Small intestine (tissue), 7 donors: ENCODE measurements around the gene RSPH10B2. TPM values are rescaled to one million over a fixed set of nuclear protein-coding genes. Genes with fewer than 3 reads are reported as not detected.
A peak's percentile ranks its signal among the peaks of the same experiment; 100 is the strongest.
"Not testable (repeated sequence)": the region's sequence is repeated elsewhere in the genome, so short reads cannot be mapped to it uniquely, and the experiment has no call there.

Experiments used
- DNase-seq, 2 donors: peaks; one replicate each; pipeline versions ENCODE4 v3.0.0 to v3.0.0-alpha.2; 2013
- FAIRE-seq: peaks from 2 replicates; lab custom pipeline; 2012; peaks lifted over from hg19 to GRCh38; lab: Jason Lieb, UNC
- H3K27ac ChIP-seq, 3 donors: one replicate each; pipeline ENCODE4 v1.5.1; 2013; ENCODE audit warnings: low read length in 2 of 3, mild to moderate bottlenecking in 2 of 3, control low read depth in 1 of 3, inconsistent platforms in 1 of 3, low read depth in 1 of 3, moderate library complexity in 1 of 3
- H3K27me3 ChIP-seq, 3 donors: one replicate each; pipeline ENCODE4 v1.6.1; 2013; ENCODE audit warnings: low read length in 3 of 3, inconsistent platforms in 1 of 3; ENCODE audit not compliant: control insufficient read depth in 3 of 3, insufficient read depth in 3 of 3
- H3K36me3 ChIP-seq, 3 donors: one replicate each; pipeline ENCODE4 v1.6.1; 2013; ENCODE audit warnings: low read length in 3 of 3, inconsistent platforms in 1 of 3, low read depth in 1 of 3, mild to moderate bottlenecking in 1 of 3, moderate library complexity in 1 of 3; ENCODE audit not compliant: control insufficient read depth in 3 of 3, insufficient read depth in 2 of 3
- H3K4me1 ChIP-seq, 3 donors: one replicate each; pipeline ENCODE4 v1.6.1; 2013; ENCODE audit warnings: low read length in 2 of 3, inconsistent platforms in 1 of 3, low read depth in 1 of 3, mild to moderate bottlenecking in 1 of 3, moderate library complexity in 1 of 3; ENCODE audit not compliant: control insufficient read depth in 3 of 3, insufficient read depth in 2 of 3
- H3K4me3 ChIP-seq, 3 donors: one replicate each; pipeline ENCODE4 v1.5.1; 2013; ENCODE audit warnings: low read length in 3 of 3, control low read depth in 1 of 3, inconsistent platforms in 1 of 3, low read depth in 1 of 3, mild to moderate bottlenecking in 1 of 3, moderate library complexity in 1 of 3
- H3K9me3 ChIP-seq, 2 donors: one replicate each; pipeline ENCODE4 v1.6.1; 2013; ENCODE audit warnings: low read depth in 1 of 2, low read length in 1 of 2; ENCODE audit not compliant: control insufficient read depth in 2 of 2, insufficient read depth in 1 of 2
- WGBS, 3 donors: extraction: QIAGEN DNeasy Blood & Tissue Kit; methylation state at CpG; one replicate each; pipeline ENCODE4 v1.1.7; 2013; 5-methylcytosine and 5-hydroxymethylcytosine counted together
- polyA plus RNA-seq, 4 donors: library from polyadenylated mRNA; stranded (reverse) in 3 of 4; unstranded in 1 of 4; fragments of 200-250 nt in 3 of 4; fragments of 120-200 nt in 1 of 4; gene quantifications; one replicate each; pipeline versions ENCODE4 v1.2.1 to v1.2.3, GENCODE V29; 2013
- donor health status: healthy with polysubstance abuse.
- donor health status: control.
- donor health status: control.
- donor health status: Bipolar disorder and iron deficiency.
- donor health status: healthy.

Gene RSPH10B2
- polyA plus RNA-seq, 4 donors = 0.06 to 1.4 (median 0.07) TPM; not detected in 1

DNA sequence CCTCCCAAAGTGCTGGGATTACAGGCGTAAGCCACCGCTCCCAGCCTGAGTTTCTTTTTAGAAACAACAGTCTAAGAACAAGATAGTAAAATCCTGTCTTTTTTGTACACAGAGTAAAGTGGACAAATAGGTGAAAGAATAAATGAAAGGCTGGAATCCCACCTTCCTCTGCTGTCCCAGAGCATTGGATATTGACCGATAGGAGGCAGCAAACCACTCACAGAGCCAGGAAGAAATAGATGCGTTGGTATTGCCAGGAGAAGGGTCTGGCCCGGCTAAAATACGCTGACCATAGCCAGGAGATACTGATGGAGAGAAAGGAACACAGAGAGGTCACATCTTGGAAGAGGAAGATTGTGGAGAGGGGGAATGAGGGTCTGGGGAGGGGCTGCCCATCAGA is 35.8 kb upstream of the RSPH10B2 start:
- no peak for FAIRE-seq

DNA sequence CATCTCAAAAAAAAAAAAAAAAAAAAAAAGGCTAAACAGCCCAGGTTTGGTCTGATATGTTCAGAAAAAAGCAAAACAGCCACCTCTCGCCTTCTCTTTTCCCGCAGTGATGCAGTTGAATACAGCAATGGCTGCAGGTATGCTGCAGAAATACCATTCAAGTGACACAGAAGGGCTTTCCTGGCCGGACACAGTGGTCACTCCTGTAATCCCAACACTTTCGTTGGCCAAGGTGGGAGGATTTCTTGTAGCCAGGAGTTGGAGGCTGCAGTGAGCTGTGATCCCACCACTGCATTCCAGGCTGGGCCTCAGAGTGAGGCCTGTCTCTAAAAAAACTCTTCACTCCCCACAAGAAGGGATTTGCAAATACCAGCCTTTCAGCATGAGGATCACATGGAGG is 29.6 kb upstream of the RSPH10B2 start:
- H3K27ac ChIP-seq, DNase-seq, H3K9me3 ChIP-seq, H3K36me3 ChIP-seq, H3K4me3 ChIP-seq, H3K4me1 ChIP-seq, FAIRE-seq: not testable (repeated sequence)
- WGBS, 3 donors = 85 to 88% (median 86%) methylated on average over 4 of the region's 4 CpGs
- H3K27me3 ChIP-seq = peaks cover 0 to 10% (median 0%) of the 10 kb centered on the region in 3 donors

More for the DNA sequence above, 35.8 kb upstream of the RSPH10B2 start:
- Histone ChIP-seq H3K4me3 (no peak overlapping the region), H3K27me3 (peaks cover 0 to 6% (median 0%) of the 10 kb centered on the region in 3 donors), H3K9me3 (no peaks in the 10 kb centered on the region), H3K4me1 (no peaks in the 10 kb centered on the region), H3K36me3 (no peaks in the 10 kb centered on the region), H3K27ac (no peak overlapping the region)
- DNase-seq = no peak
- 55 to 59% (median 56%) methylated on average over 6 of the region's 6 CpGs for WGBS, 3 donors

DNA sequence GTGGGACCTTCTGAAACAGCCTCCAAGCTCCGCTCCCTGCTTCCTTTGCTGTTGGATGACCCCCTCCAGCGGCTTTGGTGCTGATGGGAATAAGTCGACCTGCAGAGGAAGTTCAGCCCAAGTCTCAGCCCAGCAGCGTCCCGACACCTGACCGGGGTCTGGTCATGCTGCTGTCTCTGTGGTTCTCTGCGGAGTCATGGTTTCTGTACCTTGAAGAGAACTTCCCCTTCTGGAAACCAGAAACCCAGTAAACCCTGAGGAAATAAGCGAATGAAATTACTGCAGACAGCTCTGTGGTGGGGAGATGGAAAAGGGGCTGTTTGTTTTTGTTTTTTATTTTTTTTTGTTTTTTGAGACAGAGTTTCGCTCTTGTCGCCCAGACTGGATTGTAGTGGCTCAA is 28.9 kb upstream of the RSPH10B2 start:
- Histone ChIP-seq H3K4me3 (no peak overlapping the region), H3K9me3 (no peaks in the 10 kb centered on the region), H3K27ac (no peak overlapping the region), H3K4me1 (no peaks in the 10 kb centered on the region), H3K36me3 (no peaks in the 10 kb centered on the region), H3K27me3 (peaks cover 0 to 7% (median 0%) of the 10 kb centered on the region in 3 donors)
- FAIRE-seq (no peak), DNase-seq (no peak)
- 78 to 89% (median 80%) methylated on average over 10 of the region's 10 CpGs for WGBS, 3 donors

DNA sequence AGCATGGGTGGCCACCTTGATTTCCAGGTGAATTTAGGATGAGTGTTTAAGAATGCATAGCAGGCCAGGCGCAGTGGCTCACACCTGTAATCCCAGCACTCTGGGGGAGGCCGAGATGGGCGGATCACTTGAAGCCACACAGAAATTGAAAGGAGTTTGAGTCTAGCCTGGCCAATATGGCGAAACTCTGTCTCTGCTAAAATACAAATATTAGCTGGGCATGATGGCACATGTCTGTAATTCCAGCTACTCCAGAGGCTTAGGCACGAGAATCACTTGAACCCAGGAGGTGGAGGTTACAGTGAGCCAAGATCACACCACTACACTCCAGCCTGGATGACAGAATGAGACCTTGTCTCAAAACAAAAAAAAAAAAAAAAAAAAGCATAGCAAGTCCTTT is 27.6 kb upstream of the RSPH10B2 start:
- FAIRE-seq, H3K4me1 ChIP-seq, H3K27me3 ChIP-seq, H3K27ac ChIP-seq, H3K36me3 ChIP-seq, DNase-seq, H3K4me3 ChIP-seq, H3K9me3 ChIP-seq: not testable (repeated sequence)
- 91 to 98% (median 93%) methylated on average over 5 of the region's 5 CpGs for WGBS, 3 donors

DNA sequence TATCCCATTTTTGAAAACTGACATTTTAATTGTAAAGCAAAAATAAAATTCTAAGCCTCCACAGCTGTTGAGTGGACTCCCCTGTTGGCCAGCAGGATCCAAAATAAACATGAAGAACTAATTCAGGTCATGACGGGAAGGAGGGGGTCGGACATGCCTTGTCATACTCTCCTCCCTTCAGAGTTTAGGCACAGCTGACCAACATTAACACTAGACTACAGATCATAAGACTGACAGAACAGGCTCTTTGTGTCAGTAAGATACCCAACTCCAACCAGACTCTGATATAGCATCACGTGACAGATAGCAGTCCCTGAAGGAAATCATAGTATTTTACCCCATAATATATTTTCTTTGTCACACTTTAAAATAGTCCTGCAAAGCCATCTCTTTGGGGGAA is 26.2 kb upstream of the RSPH10B2 start:
- H3K27me3 ChIP-seq = peaks cover 0 to 4% (median 0%) of the 10 kb centered on the region in 3 donors
- 80 to 81% (median 80%) methylated on average over 3 of the region's 3 CpGs for WGBS, 3 donors
- H3K9me3 ChIP-seq = no peaks in the 10 kb centered on the region
- H3K4me3 ChIP-seq = peak overlapping the region in 1 of 3 donors; percentile 7
- H3K36me3 ChIP-seq = peaks cover 0 to 3% (median 0%) of the 10 kb centered on the region in 3 donors
- FAIRE-seq (no peak), DNase-seq (no peak)
- peaks cover 0 to 5% (median 0%) of the 10 kb centered on the region in 3 donors for H3K4me1 ChIP-seq
- H3K27ac ChIP-seq = no peak overlapping the region

DNA sequence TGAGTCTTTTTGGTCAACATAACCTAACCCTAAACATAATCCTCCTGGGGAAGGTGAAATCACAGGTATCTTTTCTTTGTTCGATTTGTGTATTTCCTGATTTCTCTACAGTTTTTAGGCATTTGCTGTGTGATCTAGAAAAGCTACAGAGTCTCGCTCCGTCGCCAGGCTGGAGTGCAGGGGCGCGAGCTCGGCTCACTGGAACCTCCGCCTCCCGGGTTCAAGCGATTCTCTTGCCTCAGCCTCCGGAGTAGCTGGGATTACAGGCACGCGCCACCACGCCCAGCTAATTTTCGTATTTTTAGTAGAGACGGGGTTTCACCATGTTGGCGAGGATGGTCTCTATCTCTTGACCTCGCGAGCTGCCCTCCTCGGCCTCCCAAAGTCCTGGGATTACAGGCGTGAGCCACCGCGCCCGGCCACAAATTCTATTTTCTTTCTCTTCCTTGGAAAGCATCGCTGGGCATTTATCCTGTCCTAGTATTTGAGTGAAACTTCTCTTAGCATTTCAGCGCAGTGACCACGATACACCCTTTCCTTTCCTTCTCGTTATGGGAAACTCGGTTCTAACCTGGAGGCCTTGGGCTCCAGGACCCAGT is 24.9 kb upstream of the RSPH10B2 start:
- peak overlapping the region in 2 of 3 donors; percentile 85 to 93 for H3K4me3 ChIP-seq
- 60 to 83% (median 83%) methylated on average over 27 to 29 of the region's 29 CpGs for WGBS, 3 donors
- not testable (repeated sequence) for H3K27me3 ChIP-seq, H3K9me3 ChIP-seq, DNase-seq, H3K4me1 ChIP-seq, FAIRE-seq
- peak overlapping the region in 2 of 3 donors; percentile 89 to 92 for H3K27ac ChIP-seq
- H3K36me3 ChIP-seq = peaks cover 0 to 12% (median 0%) of the 10 kb centered on the region in 3 donors

DNA sequence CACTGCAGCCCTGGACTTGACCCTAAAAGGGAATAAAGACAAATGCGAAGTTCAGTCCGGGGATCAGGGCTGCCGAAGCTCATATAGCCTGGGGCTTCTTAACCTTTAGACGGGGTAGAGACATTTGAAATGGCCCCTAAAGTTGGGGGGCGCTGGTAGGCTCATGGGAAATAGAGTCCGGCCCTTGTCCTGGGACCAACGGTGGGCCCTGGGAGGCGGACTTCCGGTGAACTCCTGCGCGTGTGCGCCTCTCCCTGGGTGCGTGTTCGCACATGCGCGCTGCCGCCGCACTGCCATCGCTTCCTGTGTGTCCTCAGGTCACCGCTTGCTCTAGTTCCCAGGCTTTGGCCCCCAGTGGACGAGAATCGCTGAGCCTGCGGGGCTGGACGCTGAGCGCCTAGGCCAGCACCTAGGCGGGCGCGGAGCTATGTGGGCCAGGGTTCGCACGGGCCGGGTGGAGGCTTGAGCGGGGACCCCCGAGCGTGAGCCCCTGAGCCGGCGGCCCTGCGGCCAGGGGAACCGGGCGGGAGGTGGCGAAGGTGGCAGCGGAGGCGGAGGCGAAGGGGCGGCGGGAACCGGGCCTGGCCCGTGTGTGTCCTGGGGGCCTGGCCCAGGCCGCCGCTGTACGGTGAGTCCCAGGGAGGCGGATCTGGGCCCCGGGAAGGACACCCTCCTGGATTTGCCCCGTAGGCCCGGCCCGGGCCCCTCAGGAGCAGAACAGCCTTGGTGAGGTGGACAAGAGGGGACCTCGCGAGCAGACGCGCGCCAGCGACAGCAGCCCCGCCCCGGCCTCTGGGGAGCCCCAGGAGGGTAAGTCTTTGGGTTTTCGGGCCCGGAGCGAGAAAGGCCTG is 24.2 kb upstream of the RSPH10B2 start:
- FAIRE-seq (no peak), DNase-seq (peak; percentile 93 to 98)
- Histone ChIP-seq H3K4me1 (peaks cover 0 to 5% (median 0%) of the 10 kb centered on the region in 3 donors), H3K9me3 (no peaks in the 10 kb centered on the region), H3K27me3 (no peaks in the 10 kb centered on the region), H3K27ac (peak overlapping the region in 2 of 3 donors; percentile 89 to 92), H3K4me3 (peak overlapping the region; percentile 85 to 93 (median 91)), H3K36me3 (peaks cover 0 to 19% (median 0%) of the 10 kb centered on the region in 3 donors)
- 1 to 3% (median 2%) methylated on average over 57 to 66 of the region's 66 CpGs for WGBS, 3 donors

DNA sequence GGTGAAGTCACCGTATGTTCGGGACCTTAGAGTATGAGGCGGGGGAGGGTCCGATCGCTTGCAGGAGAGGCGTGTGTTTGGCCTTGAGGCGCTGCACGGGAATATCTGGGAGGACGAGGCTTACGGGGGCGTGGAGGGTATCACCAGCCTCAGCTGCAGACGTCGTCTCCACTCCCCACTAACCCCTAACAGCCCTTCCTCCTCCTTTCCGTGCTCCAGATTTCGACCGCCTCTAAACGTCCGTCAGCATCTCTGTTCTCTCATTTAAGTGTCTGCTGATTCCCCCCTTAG is 23.6 kb upstream of the RSPH10B2 start:
- DNase-seq = no peak
- FAIRE-seq = no peak
- 0 to 2% (median 1%) methylated on average over 15 to 18 of the region's 18 CpGs for WGBS, 3 donors

More for the DNA sequence above, 23.6 kb upstream of the RSPH10B2 start:
- Histone ChIP-seq H3K9me3 (no peaks in the 10 kb centered on the region), H3K4me3 (peak overlapping the region; percentile 85 to 93 (median 91)), H3K27me3 (no peaks in the 10 kb centered on the region), H3K27ac (peak overlapping the region in 2 of 3 donors; percentile 89 to 92), H3K4me1 (peaks cover 0 to 5% (median 0%) of the 10 kb centered on the region in 3 donors), H3K36me3 (peaks cover 0 to 23% (median 0%) of the 10 kb centered on the region in 3 donors)
